ENCODE results near the gene CDC73.

DNA sequence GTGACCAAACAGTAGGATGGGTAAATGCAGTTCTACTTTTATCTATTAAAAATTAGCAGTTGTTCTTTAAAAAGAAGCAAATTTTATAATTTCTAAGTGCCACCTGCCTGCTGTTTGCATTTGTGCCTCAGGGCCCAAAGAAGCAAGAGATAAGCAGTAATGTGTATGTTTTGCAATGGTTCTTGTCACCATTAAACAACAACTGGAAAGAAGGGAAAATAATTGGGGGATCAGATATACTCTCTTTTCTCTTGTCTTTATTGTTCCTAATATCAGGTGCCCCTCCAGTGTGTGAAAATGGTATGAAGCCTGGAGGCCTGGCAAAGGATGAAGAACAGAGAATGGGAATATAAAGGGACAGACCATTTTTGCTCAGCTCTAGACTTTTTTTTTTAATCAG is 55.0 kb downstream of the CDC73 start:
- no peak for TF ChIP-seq POLR2AphosphoS5 (IDR thresholded peaks at IDR 0.05; ENCODE audit: low read depth, low read length)
- TF ChIP-seq CTCF (IDR thresholded peaks at IDR 0.05) = no peak
- TF ChIP-seq, protein P1, sequence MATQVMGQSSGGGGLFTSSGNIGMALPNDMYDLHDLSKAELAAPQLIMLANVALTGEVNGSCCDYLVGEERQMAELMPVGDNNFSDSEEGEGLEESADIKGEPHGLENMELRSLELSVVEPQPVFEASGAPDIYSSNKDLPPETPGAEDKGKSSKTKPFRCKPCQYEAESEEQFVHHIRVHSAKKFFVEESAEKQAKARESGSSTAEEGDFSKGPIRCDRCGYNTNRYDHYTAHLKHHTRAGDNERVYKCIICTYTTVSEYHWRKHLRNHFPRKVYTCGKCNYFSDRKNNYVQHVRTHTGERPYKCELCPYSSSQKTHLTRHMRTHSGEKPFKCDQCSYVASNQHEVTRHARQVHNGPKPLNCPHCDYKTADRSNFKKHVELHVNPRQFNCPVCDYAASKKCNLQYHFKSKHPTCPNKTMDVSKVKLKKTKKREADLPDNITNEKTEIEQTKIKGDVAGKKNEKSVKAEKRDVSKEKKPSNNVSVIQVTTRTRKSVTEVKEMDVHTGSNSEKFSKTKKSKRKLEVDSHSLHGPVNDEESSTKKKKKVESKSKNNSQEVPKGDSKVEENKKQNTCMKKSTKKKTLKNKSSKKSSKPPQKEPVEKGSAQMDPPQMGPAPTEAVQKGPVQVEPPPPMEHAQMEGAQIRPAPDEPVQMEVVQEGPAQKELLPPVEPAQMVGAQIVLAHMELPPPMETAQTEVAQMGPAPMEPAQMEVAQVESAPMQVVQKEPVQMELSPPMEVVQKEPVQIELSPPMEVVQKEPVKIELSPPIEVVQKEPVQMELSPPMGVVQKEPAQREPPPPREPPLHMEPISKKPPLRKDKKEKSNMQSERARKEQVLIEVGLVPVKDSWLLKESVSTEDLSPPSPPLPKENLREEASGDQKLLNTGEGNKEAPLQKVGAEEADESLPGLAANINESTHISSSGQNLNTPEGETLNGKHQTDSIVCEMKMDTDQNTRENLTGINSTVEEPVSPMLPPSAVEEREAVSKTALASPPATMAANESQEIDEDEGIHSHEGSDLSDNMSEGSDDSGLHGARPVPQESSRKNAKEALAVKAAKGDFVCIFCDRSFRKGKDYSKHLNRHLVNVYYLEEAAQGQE (IDR thresholded peaks at IDR 0.05; ENCODE audit: insufficient read depth in 1 of 2, low read depth in 2 of 2, low read length in 1 of 2) = no peak
- TF ChIP-seq SIN3A (IDR thresholded peaks at IDR 0.05; ENCODE audit: borderline replicate concordance, insufficient read depth, low read depth, low read length) = no peak
